Activated T-cell treated with anti-CD3 and anti-CD28 coated beads for 4 hours (primary cell): ENCODE data around the gene ASMTL.

Experiments used
- DNase-seq: peaks from one replicate; pipeline ENCODE4 v3.0.0-alpha.2; 2020

The ASMTL gene

GRCh38 chrX:1400742-1401471 is 51.8 kb downstream of the ASMTL start:
- DNase-seq: no peak

- no peak for DNase-seq
Measured at GRCh38 chrX:1400049-1400448, 52.7 kb downstream of the ASMTL start.

GRCh38 chrX:1398431-1399340 is 54.0 kb downstream of the ASMTL start:
- DNase-seq: no peak

DNA sequence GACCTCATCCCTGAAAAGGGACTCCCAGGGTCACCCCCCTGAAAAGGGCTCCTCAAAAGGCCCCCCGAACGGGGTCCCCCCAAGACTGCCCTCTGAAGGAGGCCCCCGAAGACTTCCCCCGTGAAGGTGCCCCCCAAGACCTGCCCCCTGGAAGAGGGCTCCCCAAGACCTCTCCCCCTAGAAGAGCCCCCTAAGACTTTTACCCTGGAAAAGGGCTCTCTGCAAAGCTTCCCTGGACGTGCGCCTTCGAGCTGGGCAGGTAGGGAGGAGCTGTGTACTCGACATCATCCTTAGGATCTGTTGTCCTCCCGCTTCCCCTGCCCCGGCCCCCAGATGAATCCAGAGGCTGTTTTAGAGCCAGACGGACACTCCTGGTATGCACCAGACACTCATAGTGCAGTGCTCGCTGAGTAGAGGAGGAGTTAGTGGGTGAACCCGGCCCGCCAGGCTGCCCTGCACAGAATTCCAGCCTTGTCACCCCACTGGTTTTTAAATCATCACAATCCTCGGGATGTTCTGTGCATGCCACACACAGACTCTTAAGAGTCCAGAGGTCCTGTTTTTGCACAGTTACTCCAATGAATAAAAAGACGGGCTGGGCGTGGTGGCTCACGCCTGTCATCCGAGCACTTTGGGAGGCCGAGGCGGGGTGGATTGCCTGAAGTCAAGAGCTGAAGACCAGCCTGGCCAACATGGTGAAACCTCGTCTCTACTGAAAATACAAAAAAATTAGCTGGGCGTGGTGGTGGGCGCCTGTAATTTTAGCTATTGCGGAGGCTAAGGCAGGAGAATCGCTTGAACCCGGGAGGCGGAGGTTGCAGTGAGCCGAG is 55.1 kb downstream of the ASMTL start:
- no peak for DNase-seq

DNA sequence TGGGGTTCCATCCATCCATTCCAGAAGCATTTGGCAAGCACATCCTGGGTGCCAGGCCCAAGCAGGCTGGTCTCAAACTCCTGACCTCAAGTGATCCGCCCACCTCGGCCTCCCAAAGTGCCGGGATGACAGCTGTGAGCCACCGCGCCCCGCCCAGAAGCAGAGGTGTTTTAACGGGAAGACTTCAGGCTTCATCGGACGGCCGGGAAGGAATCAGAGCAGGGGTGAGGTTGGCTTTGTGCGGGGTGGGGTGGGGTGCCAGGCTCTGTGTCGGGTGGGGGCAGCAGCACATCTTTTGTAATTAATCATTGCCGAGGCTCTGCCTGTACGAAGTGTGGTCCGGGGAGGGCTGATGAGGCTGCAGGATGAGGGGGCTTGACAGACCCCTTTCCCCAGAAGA is 55.7 kb downstream of the ASMTL start:
- no peak for DNase-seq

DNA sequence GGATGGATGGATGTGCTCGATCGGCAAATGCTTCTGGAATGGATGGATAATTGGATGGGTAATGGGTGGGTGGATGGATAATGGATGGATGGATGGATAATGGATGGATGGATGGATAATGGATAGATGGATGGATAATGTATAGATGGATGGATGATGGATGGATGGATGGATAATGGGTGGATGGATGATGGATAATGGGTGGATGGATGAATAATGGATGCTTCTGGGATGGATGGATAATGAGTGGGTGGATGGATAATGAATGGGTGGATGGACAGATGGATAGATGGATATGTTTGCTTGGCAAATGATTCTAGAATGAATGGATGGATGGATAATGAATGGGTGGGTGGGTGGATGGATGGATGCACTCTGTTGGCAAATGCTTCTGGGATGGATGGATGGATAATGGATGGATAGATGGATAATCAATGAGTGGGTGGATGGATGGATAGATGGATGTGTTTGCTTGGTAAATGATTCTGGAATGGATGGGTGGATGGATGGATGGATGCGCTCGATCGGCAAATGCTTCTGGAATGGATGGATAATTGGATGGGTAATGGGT is 57.0 kb downstream of the ASMTL start:
- no peak for DNase-seq

- DNase-seq: no peak
Measured at GRCh38 chrX:1394731-1395501, 57.8 kb downstream of the ASMTL start.

DNA sequence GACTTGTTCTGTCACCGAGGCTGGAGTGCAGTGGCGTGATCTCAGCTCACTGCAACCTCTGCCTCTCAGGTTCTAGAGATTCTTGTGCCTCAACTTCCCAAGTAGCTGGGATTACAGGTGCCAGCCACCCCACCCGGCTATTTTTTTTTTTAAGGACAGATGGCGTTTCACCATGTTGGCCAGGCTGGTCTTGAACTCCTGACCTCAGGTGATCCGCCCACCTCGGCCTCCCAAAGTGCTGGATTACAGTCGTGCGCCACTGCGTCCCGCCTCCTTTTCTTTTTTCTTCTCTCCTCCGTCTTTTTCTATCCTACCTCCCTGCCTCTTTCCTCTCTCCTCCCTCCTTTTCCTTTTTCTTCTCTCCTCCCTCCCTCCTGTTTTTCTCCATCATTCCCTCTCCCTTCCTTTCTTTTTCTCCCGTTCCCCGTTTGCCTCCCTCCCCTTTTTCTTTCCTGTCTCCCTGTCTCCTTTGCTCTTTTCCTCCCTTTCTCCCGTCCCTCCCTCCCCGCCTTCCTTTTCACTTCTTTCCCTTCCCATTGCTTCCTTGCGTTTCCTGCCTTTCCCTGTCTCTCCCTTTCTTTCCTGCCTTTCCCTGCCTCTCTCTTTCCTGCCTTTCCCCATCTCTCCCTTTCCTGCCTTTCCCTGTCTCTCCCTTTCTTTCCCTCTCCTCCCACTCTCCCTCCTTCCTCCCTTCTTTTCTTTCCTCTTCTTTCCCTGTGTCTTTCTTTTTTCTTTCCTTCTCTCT is 58.7 kb downstream of the ASMTL start:
- DNase-seq: no peak

- no peak for DNase-seq
Measured at GRCh38 chrX:1392376-1393068, 60.2 kb downstream of the ASMTL start.

- peak; percentile 99 for DNase-seq
Measured at GRCh38 chrX:1391707-1392375, 60.9 kb downstream of the ASMTL start, which contains the start of gene SLC25A6. SLC25A6 (minus strand) TSS chrX:1392113; CDS start chrX:1392009, 104 bp downstream.

DNA sequence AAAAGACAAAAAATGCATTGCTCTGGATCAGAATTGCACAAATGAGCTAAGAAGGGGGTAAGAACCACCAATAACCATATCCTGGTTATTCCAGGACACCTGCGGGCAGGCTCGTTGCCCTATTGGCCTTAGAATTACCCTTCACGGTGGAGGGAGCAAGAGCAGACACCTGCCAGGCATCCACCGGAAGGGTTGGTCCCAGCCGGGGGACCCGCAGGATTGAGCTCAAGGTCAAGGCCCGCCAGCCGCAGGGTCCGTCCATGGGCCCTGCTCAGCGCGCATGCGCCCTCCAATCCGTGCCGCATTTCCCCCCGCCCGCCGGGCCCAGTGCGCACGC is 61.4 kb downstream of the ASMTL start:
- DNase-seq: no peak

DNA sequence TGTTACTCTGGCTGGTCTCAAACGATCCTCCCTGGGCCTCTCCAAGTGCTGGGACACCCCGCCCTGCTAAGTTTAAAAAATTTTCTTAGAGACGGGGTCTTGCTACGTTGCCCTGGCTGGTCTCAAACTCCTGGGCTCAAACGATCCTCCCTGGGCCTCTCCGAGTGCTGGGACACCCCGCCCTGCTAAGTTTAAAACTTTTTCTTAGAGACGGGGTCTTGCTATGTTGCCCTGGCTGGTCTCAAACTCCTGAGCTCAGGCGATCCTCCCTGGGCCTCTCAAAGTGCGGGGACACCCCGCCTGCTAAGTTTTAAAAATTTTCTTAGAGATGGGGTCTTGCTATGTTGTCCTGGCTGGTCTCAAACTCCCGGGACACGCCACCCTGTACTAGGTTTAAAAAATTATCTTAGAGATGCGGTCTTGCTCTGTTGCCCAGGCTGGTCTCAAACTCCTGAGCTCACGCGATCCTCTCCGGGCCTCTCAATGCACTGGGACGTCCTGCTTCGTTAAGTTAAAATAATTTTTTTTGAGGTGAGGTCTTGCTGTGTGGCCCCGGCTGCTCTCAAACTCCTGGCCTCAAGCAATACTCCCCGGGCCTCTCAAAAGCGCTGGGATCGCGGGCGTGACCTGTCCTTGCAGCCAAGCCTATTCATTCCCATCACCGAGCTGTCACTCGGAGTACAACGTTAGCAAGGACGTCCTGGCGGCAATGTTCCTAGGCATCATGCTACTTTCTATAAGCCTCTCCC is 61.9 kb downstream of the ASMTL start:
- DNase-seq: no peak

- DNase-seq: no peak
Measured at GRCh38 chrX:1389993-1390285, 62.8 kb downstream of the ASMTL start.

GRCh38 chrX:1389181-1389992 is 63.3 kb downstream of the ASMTL start:
- no peak for DNase-seq

DNA sequence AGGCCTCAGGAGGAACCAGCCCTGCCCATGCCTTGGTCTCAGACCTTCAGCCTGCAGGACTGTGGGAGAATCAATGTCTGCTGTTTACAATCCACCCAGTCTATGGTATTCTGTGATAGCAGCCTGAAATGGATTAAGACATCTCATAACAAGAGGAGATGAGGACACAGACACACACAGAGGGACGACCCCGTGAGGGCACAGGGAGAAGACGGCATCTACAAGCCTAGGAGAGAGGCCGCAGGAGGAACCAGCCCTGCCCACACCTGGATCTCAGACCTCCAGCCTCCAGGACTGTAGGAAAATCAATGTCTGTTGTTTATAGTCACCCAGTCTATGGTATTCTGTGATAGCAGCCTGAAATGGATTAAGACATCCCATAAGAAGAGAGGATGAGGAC is 64.1 kb downstream of the ASMTL start:
- DNase-seq: no peak

GRCh38 chrX:1387141-1387776 is 65.5 kb downstream of the ASMTL start:
- no peak for DNase-seq

DNA sequence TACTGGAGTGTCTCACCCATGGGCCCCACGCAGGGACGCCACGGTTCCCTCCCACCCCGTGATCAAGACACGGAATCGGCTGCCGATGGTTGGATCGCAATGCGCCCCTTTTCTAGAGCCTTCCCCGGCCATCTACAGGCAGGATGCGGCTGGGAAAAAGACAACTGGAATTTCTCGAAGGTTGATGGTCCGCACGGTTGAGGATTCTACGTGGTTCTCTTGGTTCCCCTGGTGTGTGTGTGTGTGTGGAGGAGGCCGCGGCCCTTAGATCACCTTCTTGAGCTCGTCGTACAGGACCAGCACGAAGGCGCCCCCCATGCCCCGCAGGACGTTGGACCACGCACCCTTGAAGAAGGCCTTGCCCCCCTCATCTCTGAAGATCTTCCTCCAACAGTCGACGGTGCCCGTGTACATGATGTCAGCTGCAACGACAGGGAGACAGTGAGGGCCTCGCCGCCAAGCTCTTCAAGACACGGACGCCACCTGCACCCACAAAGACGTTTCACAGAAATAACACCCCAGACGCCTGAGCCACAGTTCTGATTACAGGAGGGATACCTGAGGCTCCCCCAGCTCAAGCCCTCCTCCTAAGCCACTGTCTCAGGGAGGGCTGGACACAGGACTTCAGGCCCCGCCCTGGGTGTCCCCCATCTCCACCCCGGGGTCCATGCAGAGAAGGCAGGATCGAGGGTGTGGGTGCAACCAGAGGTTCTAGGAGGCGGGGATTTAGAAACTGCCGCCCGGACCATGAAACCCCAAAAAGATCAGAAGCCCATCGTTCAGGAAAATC is 66.2 kb downstream of the ASMTL start:
- no peak for DNase-seq
